ENCODE results near the gene HOXC12. TPM values are rescaled to one million over a fixed set of nuclear protein-coding genes. Genes with fewer than 3 reads are reported as not detected.

HOXC12 gene, protein sequence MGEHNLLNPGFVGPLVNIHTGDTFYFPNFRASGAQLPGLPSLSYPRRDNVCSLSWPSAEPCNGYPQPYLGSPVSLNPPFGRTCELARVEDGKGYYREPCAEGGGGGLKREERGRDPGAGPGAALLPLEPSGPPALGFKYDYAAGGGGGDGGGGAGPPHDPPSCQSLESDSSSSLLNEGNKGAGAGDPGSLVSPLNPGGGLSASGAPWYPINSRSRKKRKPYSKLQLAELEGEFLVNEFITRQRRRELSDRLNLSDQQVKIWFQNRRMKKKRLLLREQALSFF
- total RNA-seq (not detected), polyA plus RNA-seq (not detected)
- long read RNA-seq, donor 1: 0 reads
- long read RNA-seq, donor 2: 0 reads
- long read RNA-seq, donor 3: 0 reads
- long read RNA-seq, donor 4: 0 reads
- long read RNA-seq, donor 5: 0 reads
- long read RNA-seq, donor 6: 0 reads
- long read RNA-seq, donor 7: 0 reads
- long read RNA-seq, donor 8: 0 reads
- long read RNA-seq, donor 9: 0 reads
- long read RNA-seq, donor 10: 0 reads

DNA sequence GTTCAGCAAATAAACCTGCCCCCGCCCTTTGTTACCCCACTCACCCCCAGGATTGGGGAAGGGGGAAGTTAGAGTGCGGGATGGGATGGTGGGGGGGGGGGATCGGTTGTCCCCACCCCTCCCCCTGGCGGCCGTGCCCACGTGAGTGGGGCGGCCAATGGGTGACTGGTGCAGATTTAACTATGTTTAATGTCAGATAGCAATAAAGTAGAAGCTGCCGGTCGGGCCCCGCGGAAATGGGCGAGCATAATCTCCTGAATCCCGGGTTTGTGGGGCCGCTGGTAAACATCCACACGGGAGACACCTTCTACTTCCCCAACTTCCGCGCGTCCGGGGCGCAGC is at the start of gene HOXC12:
Gene HOXC12 (plus strand): TSS at position 210 of the 342 bp plus-strand sequence. CDS start 27 bp downstream, at position 237.
- H3K4me1 ChIP-seq (replicated peaks in 1 of 2): peaks cover 0 to 5% of the 10 kb centered on the region in 2 donors
- TF ChIP-seq POLR2A (IDR thresholded peaks at IDR 0.05): no peak
- TF ChIP-seq, protein P1, sequence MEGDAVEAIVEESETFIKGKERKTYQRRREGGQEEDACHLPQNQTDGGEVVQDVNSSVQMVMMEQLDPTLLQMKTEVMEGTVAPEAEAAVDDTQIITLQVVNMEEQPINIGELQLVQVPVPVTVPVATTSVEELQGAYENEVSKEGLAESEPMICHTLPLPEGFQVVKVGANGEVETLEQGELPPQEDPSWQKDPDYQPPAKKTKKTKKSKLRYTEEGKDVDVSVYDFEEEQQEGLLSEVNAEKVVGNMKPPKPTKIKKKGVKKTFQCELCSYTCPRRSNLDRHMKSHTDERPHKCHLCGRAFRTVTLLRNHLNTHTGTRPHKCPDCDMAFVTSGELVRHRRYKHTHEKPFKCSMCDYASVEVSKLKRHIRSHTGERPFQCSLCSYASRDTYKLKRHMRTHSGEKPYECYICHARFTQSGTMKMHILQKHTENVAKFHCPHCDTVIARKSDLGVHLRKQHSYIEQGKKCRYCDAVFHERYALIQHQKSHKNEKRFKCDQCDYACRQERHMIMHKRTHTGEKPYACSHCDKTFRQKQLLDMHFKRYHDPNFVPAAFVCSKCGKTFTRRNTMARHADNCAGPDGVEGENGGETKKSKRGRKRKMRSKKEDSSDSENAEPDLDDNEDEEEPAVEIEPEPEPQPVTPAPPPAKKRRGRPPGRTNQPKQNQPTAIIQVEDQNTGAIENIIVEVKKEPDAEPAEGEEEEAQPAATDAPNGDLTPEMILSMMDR (IDR thresholded peaks at IDR 0.05): no peak
- no peak within 1 kb of the TSS for H3K4me3 ChIP-seq
- no peak for DNase-seq
- intact Hi-C loops (cut with DNase I): no loop called here
- H3K27ac ChIP-seq: no peak within 1 kb of the TSS
- WGBS, 4 donors: 4 to 7% (median 5%) methylated on average over 16 to 20 of the region's 20 CpGs
- no peaks in the 10 kb centered on the region for H3K36me3 ChIP-seq (replicated peaks in 1 of 2)
- peaks cover 100% of the 10 kb centered on the region for H3K27me3 ChIP-seq
- no peaks in the 10 kb centered on the region for H3K9me3 ChIP-seq (replicated peaks in 1 of 3)

DNA sequence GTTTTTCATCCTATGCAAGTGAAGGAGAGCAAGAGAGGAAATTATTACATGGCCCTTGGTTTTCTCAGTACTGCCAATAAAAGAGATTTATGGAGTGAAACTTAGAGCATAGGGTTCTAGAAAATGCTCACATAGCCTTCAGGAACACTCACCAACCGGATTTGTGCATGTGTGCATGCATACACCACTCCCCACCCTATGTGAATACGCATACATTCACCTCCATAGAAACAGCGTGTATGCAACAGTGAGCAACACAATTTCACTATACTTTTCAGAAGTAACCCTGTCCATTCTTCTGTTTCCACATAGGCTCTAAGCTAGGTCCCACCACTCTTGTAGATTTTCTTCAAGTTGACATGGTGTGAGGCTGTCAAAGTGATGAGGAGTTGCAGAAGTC is 47.6 kb upstream of the HOXC12 start:
- Histone ChIP-seq H3K9me3 (replicated peaks in 1 of 3) (no peaks in the 10 kb centered on the region), H3K4me1 (replicated peaks in 1 of 2) (no peaks in the 10 kb centered on the region), H3K4me3 (no peak overlapping the region), H3K27ac (no peak overlapping the region), H3K27me3 (peaks cover 46% of the 10 kb centered on the region), H3K36me3 (replicated peaks in 1 of 2) (no peaks in the 10 kb centered on the region)
- DNase-seq: no peak
- 59 to 72% (median 62%) methylated on average over 3 of the region's 3 CpGs for WGBS, 4 donors
- intact Hi-C loops (cut with DNase I): no loop called here
- no peak for TF ChIP-seq POLR2A (IDR thresholded peaks at IDR 0.05)
- TF ChIP-seq, protein P1 (IDR thresholded peaks at IDR 0.05): no peak

DNA sequence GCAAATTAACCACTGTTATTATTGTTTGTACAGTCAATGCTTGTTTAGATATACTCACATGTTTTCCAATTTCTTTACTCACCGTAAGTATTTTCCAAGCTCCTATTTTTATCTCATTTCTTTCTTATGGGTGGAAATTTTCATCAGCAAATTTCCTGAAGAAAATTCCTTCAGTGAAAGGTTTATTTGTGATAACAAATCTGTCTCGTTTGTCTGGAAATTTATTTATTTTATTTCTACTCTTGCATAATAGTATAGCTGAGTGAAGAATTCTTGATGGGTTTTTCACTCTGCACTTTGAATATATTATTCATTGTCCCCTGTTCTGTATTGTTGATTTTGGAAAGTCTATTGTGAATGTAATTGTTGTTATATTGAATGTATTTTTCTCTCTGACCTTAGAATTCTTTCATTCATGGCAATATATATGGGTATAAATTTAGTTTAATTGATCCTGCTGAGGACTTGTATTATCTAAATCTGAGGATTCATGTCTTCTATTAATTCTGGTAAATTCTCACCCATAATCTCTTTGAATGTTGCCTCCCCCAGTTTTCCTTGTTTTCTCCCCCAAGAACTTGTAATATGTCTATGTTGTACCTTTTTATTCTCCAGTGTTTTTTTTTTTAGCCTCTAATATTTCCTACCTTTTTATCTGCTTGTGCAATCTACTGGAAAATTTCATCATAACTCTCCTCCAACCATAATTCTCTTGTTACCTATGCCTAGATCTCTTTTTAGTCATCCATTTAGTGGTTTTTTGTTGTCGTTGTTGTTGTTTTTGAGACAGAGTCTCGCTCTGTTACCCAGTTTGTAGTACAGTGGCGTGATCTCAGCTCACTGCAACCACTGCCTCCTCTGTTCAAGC is 37.7 kb upstream of the HOXC12 start:
- Histone ChIP-seq H3K27me3 (peaks cover 61% of the 10 kb centered on the region), H3K27ac (no peak overlapping the region), H3K9me3 (replicated peaks in 1 of 3) (no peaks in the 10 kb centered on the region), H3K36me3 (replicated peaks in 1 of 2) (no peaks in the 10 kb centered on the region), H3K4me1 (replicated peaks in 1 of 2) (no peaks in the 10 kb centered on the region), H3K4me3 (no peak overlapping the region)
- no peak for DNase-seq
- 65 to 75% (median 72%) methylated on average over 5 of the region's 5 CpGs for WGBS, 4 donors
- TF ChIP-seq, protein P1 (IDR thresholded peaks at IDR 0.05): no peak
- no peak for TF ChIP-seq POLR2A (IDR thresholded peaks at IDR 0.05)
- intact Hi-C loops (cut with DNase I): no loop called here

All from adrenal gland (tissue), 19 donors.